Measurements from ENCODE around the gene MAN1C1.

DNA sequence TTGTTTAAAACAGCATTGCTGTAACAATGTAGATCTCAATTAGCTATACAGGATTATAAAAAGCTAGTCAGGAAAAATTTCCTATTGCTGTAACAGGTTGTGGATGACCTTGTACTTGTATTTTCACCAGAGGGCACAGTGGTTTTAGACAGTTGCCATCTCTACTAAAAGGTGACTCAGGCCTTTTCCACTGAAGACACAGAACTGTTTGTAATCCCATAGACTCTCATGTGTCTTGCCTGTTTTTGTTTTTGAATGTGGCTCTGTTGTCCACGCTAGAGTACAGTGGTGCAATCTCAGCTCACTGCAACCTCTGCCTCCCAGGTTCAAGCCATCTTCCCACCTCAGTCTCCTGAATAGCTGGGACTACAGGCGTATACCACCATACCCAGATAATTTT lies 209.0 kb downstream of the MAN1C1 start:
- TF ChIP-seq POLR2AphosphoS5 (IDR thresholded peaks at IDR 0.05; ENCODE audit: low read depth, low read length) (no peak), POLR2A (IDR thresholded peaks at IDR 0.05; ENCODE audit: low read depth, low read length) (no peak)

Measured in GM12891 (cell line).